A549 (cell line): ENCODE data around the gene FXYD4. TPM values are rescaled to one million over a fixed set of nuclear protein-coding genes. Genes with fewer than 3 reads are reported as not detected.

Experiments
- ATAC-seq, 2 experiments: fragments of 200-7000 bp in 1 of 2; fragments of >200 bp in 1 of 2; cut with Nextera tagmentation in 1 of 2; cut with Tn5 transposase in 1 of 2; 3 replicates each; pipeline versions ENCODE4 v1.8.0 to v1.9.1; 2018 to 2020; ENCODE audit warnings: mild to moderate bottlenecking in 1 of 2, moderate library complexity in 1 of 2
- CTCF ChIA-PET: fragments of 300-600 bp; sonication (Branson Sonifier 250); formaldehyde crosslinking; extraction: SDS; loops from one replicate; lab custom pipeline; 2021; ENCODE audit warnings: antibody characterized with exemption, inconsistent platforms; lab: Yijun Ruan, JAX
- POLR2A ChIA-PET: fragments of 350-600 bp; formaldehyde crosslinking; extraction: SDS; loops from one replicate; lab custom pipeline; 2021; ENCODE audit warnings: antibody characterized with exemption, inconsistent platforms; lab: Yijun Ruan, JAX
- DNase-seq, 2 experiments: peaks; one replicate each; pipeline versions ENCODE4 v3.0.0 to v3.0.0-alpha.2; 2011 to 2016; ENCODE audit warnings: low read depth in 1 of 2, low spot score in 1 of 2
- FAIRE-seq: peaks from 2 replicates; lab custom pipeline; 2011; peaks lifted over from hg19 to GRCh38; lab: Jason Lieb, UNC
- H3K27ac ChIP-seq, 2 experiments: fragments of >200 bp; sonication (Bioruptor Twin); formaldehyde crosslinking; 3 replicates each; pipeline ENCODE4 v1.5.1; 2016 to 2017
- H3K4me1 ChIP-seq: fragments of >200 bp; sonication (Bioruptor Twin); formaldehyde crosslinking; 3 replicates; pipeline ENCODE4 v1.6.1; 2016
- H3K4me2 ChIP-seq: fragments of >200 bp; sonication (Bioruptor Twin); formaldehyde crosslinking; 3 replicates; pipeline ENCODE4 v1.6.1; 2016
- H3K4me3 ChIP-seq: fragments of >200 bp; sonication (Bioruptor Twin); formaldehyde crosslinking; 3 replicates; pipeline ENCODE4 v1.5.1; 2016
- H3K9me3 ChIP-seq: fragments of >200 bp; sonication (Bioruptor Twin); formaldehyde crosslinking; 3 replicates; pipeline ENCODE4 v1.6.1; 2016
- BHLHE40 ChIP-seq: IDR thresholded peaks from 2 replicates; pipeline ENCODE4 v1.6.1; 2012; ENCODE audit warnings: low read depth, low read length, inconsistent platforms
- CHD2 ChIP-seq: fragments of 150-350 bp; IDR thresholded peaks from 2 replicates; pipeline ENCODE4 v1.6.1; 2014; ENCODE audit warnings: low read length; ENCODE audit not compliant: partially characterized antibody
- CTCF ChIP-seq: fragments of >200 bp; sonication (Bioruptor Twin); formaldehyde crosslinking; IDR thresholded peaks from 3 replicates; pipeline ENCODE4 v1.5.1; 2016
- E2F6 ChIP-seq: IDR thresholded peaks from 2 replicates; pipeline ENCODE4 v1.6.1; 2012; ENCODE audit warnings: low read depth, borderline replicate concordance
- ELK1 ChIP-seq: fragments of 150-350 bp; IDR thresholded peaks from 2 replicates; pipeline ENCODE4 v1.6.1; 2014; ENCODE audit warnings: low read depth, mild to moderate bottlenecking, low read length
- FOSB ChIP-seq: fragments of 250-450 bp; sonication (Bioruptor Pico); IDR thresholded peaks from 2 replicates; pipeline ENCODE4 v1.5.0; 2020; ENCODE audit warnings: mild to moderate bottlenecking, moderate library complexity
- FOSL2 ChIP-seq, 2 experiments: fragments of 450-650 bp in 1 of 2; fragments of >200 bp in 1 of 2; sonication (Bioruptor Twin) in 1 of 2; formaldehyde crosslinking; IDR thresholded peaks; 2 replicates each; pipeline versions ENCODE4 v1.5.0 to v1.6.1; 2016 to 2020; ENCODE audit warnings: mild to moderate bottlenecking in 1 of 2, moderate library complexity in 1 of 2
- GATA3 ChIP-seq: IDR thresholded peaks from 2 replicates; pipeline ENCODE4 v1.6.1; 2012; ENCODE audit warnings: borderline replicate concordance
- HES2 ChIP-seq: fragments of >200 bp; sonication (Bioruptor Twin); formaldehyde crosslinking; IDR thresholded peaks from 2 replicates; pipeline ENCODE4 v1.6.1; 2016
- HEYL ChIP-seq: fragments of 250-450 bp; sonication (Bioruptor Pico); IDR thresholded peaks from 2 replicates; pipeline ENCODE4 v1.8.0; 2021; ENCODE audit warnings: mild to moderate bottlenecking, moderate library complexity
- HMGXB4 ChIP-seq: fragments of 250-450 bp; sonication (Bioruptor Pico); IDR thresholded peaks from 2 replicates; pipeline ENCODE4 v1.5.0; 2021; ENCODE audit warnings: mild to moderate bottlenecking, moderate library complexity, borderline replicate concordance
- HOXA7 ChIP-seq: fragments of 250-450 bp; sonication (Bioruptor Pico); IDR thresholded peaks from 2 replicates; pipeline ENCODE4 v1.5.0; 2020; ENCODE audit warnings: mild to moderate bottlenecking, moderate library complexity
- HOXB5 ChIP-seq: fragments of 250-450 bp; sonication (Bioruptor Pico); IDR thresholded peaks from 2 replicates; pipeline ENCODE4 v1.5.0; 2020; ENCODE audit warnings: mild to moderate bottlenecking, moderate library complexity
- JUN ChIP-seq, 2 experiments: fragments of >200 bp; sonication (Bioruptor Twin); formaldehyde crosslinking; IDR thresholded peaks; 2 replicates in 1 of 2; 3 replicates in 1 of 2; pipeline ENCODE4 v1.6.1; 2016 to 2017
- KDM1A ChIP-seq: fragments of 200-600 bp; sonication (generic); IDR thresholded peaks from 2 replicates; pipeline ENCODE4 v1.6.1; 2016; ENCODE audit warnings: low read depth, mild to moderate bottlenecking
- KDM5A ChIP-seq: fragments of 200-600 bp; sonication (generic); IDR thresholded peaks from 2 replicates; pipeline ENCODE4 v1.6.1; 2016; ENCODE audit warnings: antibody characterized with exemption, mild to moderate bottlenecking
- MAFK ChIP-seq: fragments of 450-650 bp; IDR thresholded peaks from 2 replicates; pipeline ENCODE4 v1.6.1; 2014; ENCODE audit not compliant: partially characterized antibody
- MAZ ChIP-seq: fragments of 150-350 bp; IDR thresholded peaks from 2 replicates; pipeline ENCODE4 v1.6.1; 2014; ENCODE audit warnings: antibody characterized with exemption, low read depth, low read length, borderline replicate concordance
- NPAS2 ChIP-seq: fragments of 250-450 bp; sonication (Bioruptor Pico); IDR thresholded peaks from 2 replicates; pipeline ENCODE4 v1.8.0; 2022; ENCODE audit warnings: mild to moderate bottlenecking, moderate library complexity, borderline replicate concordance
- PBX3 ChIP-seq: IDR thresholded peaks from 2 replicates; pipeline ENCODE4 v1.6.1; 2012
- POLR2A ChIP-seq: IDR thresholded peaks from 2 replicates; pipeline ENCODE4 v1.6.1; 2012; ENCODE audit warnings: mild to moderate bottlenecking, low read length
- RAD21 ChIP-seq, 2 experiments: fragments of >200 bp in 1 of 2; sonication (Bioruptor Twin) in 1 of 2; formaldehyde crosslinking in 1 of 2; IDR thresholded peaks in 1 of 2; conservative IDR thresholded peaks in 1 of 2; 2 replicates in 1 of 2; 3 replicates in 1 of 2; pipeline ENCODE4 v1.6.1; 2012 to 2018; ENCODE audit warnings: inconsistent platforms in 1 of 2
- RARB ChIP-seq: fragments of 250-450 bp; sonication (Bioruptor Pico); IDR thresholded peaks from 2 replicates; pipeline ENCODE4 v1.8.0; 2021; ENCODE audit warnings: mild to moderate bottlenecking, moderate library complexity
- RFX5 ChIP-seq: fragments of 450-650 bp; IDR thresholded peaks from 2 replicates; pipeline ENCODE4 v1.7.1; 2014; ENCODE audit warnings: antibody characterized with exemption, mild to moderate bottlenecking, moderate library complexity
- SMC3 ChIP-seq: fragments of >200 bp; sonication (Bioruptor Twin); formaldehyde crosslinking; IDR thresholded peaks from 3 replicates; pipeline ENCODE4 v1.6.1; 2018; ENCODE audit warnings: inconsistent platforms
- SREBF2 ChIP-seq: fragments of 450-650 bp; IDR thresholded peaks from 2 replicates; pipeline ENCODE4 v1.6.1; 2014; ENCODE audit warnings: mild to moderate bottlenecking, moderate library complexity
- USF2 ChIP-seq: fragments of 450-650 bp; IDR thresholded peaks from 2 replicates; pipeline ENCODE4 v1.6.1; 2014; ENCODE audit warnings: antibody characterized with exemption
- ZNF302 ChIP-seq: fragments of 250-450 bp; sonication (Bioruptor Pico); IDR thresholded peaks from 2 replicates; pipeline ENCODE4 v1.9.0; 2021; ENCODE audit warnings: inconsistent platforms, mild to moderate bottlenecking, moderate library complexity
- ZSCAN20 ChIP-seq: fragments of 250-450 bp; sonication (Bioruptor Pico); IDR thresholded peaks from 2 replicates; pipeline ENCODE4 v1.8.0; 2022; ENCODE audit warnings: mild to moderate bottlenecking, moderate library complexity
- WGBS: methylation state at CpG from one replicate; pipeline ENCODE4 v1.1.6; 2017; ENCODE audit errors: missing lambda C conversion rate; 5-methylcytosine and 5-hydroxymethylcytosine counted together
- polyA plus RNA-seq, 4 experiments: library from polyadenylated mRNA; depleted of rRNA in 3 of 4; stranded (reverse); fragments of >200 nt; fragmentation: RNase III in 1 of 4; extraction: RNeasy Plus Mini Kit Qiagen cat#74134 plus additional on column Dnase treatment in 1 of 4; gene quantifications; 2 replicates in 3 of 4; 3 replicates in 1 of 4; pipeline ENCODE4 v1.2.3, GENCODE V29; 2011 to 2017

FXYD4 gene
- polyA plus RNA-seq, 2 of the 4 experiments (the other 2 are of a cell fraction), result not detected

- TF ChIP-seq ELK1 (no peak), SMC3 (peak; percentile 33; the same call in 1 of the 3 replicates), PBX3 (no peak), CTCF (peak; percentile 50), ZNF302 (CRISPR knock-in tag) (no peak), ZSCAN20 (CRISPR knock-in tag) (no peak), HES2 (no peak), KDM5A (no peak), USF2 (no peak), MAZ (no peak), RAD21 (conservative IDR thresholded peaks at IDR 0.05 in 1 of 2, IDR thresholded peaks at IDR 0.05 in 1 of 2) (peak; percentile 41 to 51), GATA3 (no peak), RFX5 (no peak), FOSB (CRISPR knock-in tag) (no peak), HOXB5 (0 out of 2 replicates have a peak, but pooled peaks have one; percentile 43), SREBF2 (no peak), MAFK (no peak), RARB (no peak), HMGXB4 (CRISPR knock-in tag) (no peak), KDM1A (no peak), NPAS2 (CRISPR knock-in tag) (no peak)
These were observed 9.1 kb upstream of the FXYD4 start (continued) for GRCh38 chr10:43362191-43362839.

- POLR2A ChIA-PET, result no interaction called here
- Histone ChIP-seq H3K27ac (no peak overlapping the region), H3K9me3 (no peaks in the 10 kb centered on the region), H3K4me2 (no peak overlapping the region), H3K4me1 (peaks cover 11% of the 10 kb centered on the region), H3K4me3 (no peak overlapping the region)
- TF ChIP-seq SMC3 (no peak), RFX5 (no peak), FOSL2 (IDR thresholded peaks at IDR 0.05) (no peak), FOSL2 (CRISPR knock-in tag; IDR thresholded peaks at IDR 0.05) (no peak), MAZ (no peak), HOXA7 (CRISPR knock-in tag) (no peak), BHLHE40 (no peak), JUN (IDR thresholded peaks at IDR 0.05) (no peak), HEYL (no peak), POLR2A (no peak), CHD2 (no peak), ZSCAN20 (CRISPR knock-in tag) (no peak), E2F6 (no peak)
- DNase-seq, result no peak
- CTCF ChIA-PET, result interaction anchor here (1.1 kb wide), 1 partner anchor 72 kb away, joined by 4 read pairs; no protein-coding TSS in a partner anchor
- FAIRE-seq, result no peak
- WGBS, result 58% methylated on average over 3 of the region's 3 CpGs
- ATAC-seq, result no peak
These were observed 6.4 kb upstream of the FXYD4 start for GRCh38 chr10:43365001-43365400.
